ENCODE results near the gene GFER.
A peak's percentile ranks its signal among the peaks of the same experiment; 100 is the strongest.

The GFER gene

DNA sequence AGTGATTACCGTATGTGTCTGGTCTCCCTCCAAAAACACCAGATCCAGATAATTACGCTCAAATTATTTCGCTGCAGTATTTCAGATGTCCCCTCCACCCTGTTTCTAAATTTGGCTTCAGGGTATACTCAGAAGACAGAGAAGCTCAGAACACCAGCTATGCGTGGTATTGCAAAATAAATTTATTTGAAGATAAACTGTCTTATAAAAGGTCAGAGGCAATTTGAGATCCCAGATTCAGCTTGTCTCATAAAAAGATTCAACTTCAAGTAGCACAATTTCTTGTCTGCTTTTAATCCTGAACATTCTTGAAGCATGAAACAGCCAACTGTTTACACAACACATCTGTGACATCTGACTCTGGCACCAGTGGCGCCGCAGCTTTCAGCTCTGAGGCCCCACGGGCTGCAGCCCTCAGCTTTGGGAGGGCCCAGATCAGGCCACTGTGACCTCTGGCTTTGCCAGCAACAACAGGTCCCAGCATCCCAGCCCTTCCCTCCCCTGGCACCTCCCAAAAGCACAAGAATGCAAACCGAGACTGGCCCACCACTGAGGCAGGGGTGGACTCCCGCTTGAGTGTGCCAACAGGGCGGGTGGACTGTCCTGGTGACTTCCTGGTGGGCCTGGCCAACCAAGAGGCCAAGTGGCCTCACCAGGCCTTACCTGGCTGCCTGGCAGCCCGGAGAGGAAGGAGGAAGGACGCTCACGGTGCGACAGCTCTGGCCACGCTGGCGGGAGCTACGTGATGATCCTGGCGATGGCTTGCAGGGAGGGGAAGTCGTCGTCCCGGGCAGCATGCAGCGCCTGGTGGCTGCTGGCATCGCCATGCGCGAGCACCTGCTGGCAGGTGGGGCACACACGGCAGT, 13.7 kb downstream of the GFER start:
- DNase-seq, result no peak
- TF ChIP-seq POLR2A (IDR thresholded peaks at IDR 0.05; ENCODE audit: low read length) (no peak), GATA1 (IDR thresholded peaks at IDR 0.05; ENCODE audit: low read depth, low read length) (no peak)

DNA sequence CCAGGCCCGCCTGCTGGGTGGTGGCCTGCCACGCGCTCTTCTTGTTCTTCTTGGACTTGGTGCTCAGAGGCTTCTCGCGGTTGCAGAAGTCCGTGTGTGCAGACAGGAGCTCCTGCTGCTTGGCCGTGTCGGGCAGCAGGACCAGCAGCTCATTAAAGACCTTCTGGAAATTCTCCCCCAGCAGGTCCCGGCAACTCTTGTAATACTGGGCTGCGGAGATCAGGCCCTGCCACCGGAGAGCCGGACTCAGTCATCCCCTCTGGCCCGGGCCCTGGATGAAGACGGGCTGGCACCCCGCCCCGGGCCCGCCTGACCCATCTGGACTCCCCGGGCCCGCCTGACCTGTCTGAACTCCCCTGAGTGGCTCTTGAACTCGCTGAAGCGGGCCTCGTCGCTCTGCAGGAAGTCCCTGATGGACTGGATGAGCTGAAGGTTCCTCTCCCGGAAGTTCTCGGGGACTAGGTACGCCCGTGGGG, 14.4 kb downstream of the GFER start:
- no peak for DNase-seq
- TF ChIP-seq GATA1 (IDR thresholded peaks at IDR 0.05; ENCODE audit: low read depth, low read length) (no peak), POLR2A (IDR thresholded peaks at IDR 0.05; ENCODE audit: low read length) (no peak)

DNA sequence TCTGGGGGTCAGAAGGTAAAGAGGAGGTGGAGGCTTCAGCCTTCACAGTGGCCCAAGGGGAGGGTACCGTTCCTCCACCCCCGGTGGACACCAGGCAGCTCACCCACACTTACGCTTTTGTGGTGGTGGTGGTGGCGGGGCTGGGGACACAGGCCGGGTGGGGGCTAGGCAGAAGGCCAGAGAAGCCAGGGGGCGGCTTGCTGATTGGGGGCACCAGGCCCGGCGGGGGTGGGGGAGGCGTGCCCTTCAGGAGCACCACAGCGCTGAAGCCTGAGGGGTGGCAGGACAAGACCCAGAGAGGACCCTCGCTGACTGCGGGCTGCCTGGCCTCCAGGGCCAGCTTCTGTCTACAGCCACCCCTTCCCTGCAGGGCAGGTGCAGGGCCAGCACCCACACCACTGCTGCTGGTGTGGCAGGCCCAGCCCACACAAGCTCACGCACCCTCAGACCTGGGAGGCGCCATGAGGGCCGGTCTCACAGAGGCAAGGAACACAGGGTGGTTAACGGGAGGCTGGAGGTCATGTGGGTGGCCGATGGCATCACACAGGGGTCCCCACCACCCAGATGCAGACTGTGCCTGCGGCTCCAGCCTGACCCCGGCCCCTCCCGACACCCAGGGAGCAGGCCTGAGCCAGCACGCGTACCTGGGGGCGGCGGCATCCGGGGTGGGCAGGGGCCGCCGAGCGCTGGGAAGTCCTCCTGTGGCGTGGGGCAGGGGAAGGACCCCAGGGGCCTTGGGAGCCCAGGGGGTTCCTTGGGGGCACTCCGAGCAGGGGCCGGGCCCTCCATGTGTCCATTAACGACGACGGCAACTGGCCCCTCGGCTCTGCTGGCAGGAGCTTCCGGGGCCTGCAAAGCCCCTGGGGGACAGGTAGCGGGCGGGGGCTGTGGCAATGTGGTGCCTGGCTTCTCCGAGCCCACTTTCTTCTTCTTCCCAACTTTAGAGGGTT, 15.1 kb downstream of the GFER start:
- no peak for DNase-seq
- TF ChIP-seq POLR2A (IDR thresholded peaks at IDR 0.05; ENCODE audit: low read length), result no peak
- no peak for TF ChIP-seq GATA1 (IDR thresholded peaks at IDR 0.05; ENCODE audit: low read depth, low read length)

DNA sequence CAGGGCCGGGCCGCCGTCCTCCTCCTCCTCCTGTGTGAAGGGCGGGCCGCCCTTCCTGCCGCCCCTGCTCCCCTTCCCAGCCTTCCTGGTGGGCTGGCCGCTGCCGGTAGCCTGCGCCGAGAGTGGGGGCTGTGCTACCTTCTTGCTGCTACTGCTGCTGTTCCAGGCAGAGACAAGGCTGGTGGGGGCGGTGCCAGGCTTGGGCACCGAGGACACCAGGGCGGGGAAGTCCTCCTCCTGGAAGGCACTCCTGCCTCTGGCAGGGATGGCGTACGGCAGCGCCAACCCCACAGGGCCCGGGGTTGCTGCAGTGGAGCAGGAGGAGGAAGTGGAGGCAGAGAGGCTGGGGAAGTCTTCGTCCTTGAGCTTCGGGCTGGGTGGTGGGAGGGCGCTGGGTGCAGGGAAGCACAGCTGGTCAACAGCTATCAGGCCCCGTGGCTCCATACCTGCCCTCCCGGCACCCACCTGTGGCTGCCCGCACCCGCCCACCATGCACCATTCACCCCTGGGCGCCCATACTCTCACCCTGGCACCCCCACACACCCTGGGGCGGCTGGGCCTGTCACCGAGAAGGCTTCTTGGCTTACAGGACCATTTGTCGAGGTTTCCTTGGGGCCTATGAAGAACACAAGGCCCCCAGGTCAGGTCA, 16.0 kb downstream of the GFER start:
- no peak for TF ChIP-seq POLR2A (IDR thresholded peaks at IDR 0.05; ENCODE audit: low read length)
- TF ChIP-seq GATA1 (IDR thresholded peaks at IDR 0.05; ENCODE audit: low read depth, low read length), result no peak
- DNase-seq, result no peak

DNA sequence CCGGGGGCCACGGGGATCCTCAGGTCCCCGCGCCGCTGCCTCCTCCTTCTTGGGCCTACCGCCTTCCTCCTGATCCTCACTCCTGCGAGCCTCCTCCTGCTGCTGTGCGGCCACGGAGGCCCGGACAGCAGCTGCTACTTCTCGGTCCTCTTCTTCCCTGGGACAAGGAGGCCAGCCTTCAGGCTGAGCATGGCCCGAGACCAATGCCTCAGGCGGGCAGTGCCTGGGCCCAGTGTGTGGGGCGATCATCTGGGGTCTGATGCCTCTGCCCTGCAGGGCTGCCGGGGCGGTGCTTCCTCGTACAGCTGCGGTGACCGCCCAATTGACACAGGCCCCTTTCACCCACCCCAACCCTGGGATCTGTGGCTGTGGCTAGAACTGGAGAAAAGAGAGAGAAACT, 17.0 kb downstream of the GFER start:
- no peak for DNase-seq
- TF ChIP-seq POLR2A (IDR thresholded peaks at IDR 0.05; ENCODE audit: low read length), result no peak
- TF ChIP-seq GATA1 (IDR thresholded peaks at IDR 0.05; ENCODE audit: low read depth, low read length), result no peak

DNA sequence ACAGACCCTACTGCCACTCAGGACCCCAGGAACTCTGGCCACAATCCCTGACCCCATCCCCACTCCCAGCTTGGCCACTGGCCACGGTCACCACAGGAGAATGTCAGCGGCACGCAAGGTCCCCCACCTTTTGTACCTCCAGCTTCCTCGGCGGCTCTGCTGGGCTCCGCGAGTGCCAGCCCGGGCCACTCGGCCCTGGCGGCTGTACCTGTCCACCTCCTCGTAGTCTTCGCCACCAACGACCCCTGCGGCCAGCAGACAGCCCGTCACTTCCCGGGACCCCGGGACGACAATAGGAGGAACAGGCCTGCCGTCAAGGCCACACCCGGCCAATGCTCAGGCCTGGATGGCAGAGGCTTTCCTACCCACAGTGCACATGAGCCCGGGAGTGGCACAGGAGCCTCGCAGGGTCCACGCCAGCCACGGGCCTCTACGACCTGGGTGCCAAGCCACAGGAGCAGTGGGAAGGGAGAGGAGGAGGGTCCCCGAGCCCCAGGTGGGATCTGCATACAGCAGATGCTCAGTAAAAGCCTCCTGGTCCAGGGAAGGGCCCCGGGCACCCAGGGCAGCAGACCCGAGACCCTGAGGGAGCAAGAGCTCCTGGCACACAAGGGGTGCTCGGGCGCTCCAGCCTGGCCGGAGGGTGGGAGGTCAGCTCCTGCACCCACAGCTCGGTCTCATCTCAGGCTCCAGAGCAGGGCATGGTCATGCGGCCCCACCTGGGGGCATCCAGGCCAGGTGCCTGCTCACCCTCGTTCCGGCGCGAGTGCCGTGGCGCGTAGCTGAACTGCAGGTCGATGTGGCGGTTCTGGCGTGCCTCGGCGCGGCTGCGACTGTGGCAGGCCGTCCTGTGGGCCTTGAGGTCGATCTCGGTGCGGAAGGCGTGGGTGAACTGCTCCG, 17.7 kb downstream of the GFER start:
- no peak for DNase-seq
- TF ChIP-seq POLR2A (IDR thresholded peaks at IDR 0.05; ENCODE audit: low read length) (no peak), GATA1 (IDR thresholded peaks at IDR 0.05; ENCODE audit: low read depth, low read length) (no peak)

DNA sequence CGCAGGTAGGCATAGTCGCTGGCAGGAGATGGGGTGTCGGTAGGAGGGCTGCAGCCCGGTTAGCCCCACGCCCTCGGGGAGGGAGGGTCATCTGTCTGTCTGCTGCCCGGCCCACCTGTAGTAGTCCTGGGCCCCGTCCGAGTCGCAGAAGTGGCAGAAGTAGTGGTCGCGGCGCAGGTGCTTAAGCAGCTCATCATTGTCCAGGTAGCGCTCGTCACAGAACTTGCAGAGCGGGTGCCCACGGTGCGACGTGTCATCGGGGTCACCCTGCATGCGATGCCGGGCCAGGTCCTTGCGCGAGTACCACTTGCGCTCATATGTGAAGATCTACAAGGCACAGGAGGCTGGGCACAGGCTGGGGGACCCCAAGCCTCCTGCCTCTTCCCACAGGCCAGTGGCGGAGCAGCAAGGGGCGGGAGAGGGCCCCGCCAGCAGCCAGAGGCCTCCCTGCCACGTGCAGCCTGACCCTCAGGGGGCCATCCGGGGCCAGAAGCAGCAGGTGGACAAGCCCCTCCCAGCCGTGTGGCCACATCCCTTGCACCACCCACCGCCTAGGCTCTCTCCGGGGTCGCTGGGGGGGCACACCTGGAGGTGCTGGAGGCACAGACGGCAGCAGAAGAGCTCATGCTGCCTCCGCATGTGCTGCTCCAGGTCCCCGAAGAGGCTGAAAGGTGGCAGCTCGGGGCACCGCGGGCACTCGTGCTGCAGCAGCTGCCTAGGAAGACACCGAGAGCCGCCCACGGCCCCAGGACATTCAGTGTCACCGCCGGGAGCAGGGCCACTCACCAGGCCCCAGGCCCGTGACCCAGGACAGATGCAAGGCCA, 18.6 kb downstream of the GFER start:
- no peak for TF ChIP-seq GATA1 (IDR thresholded peaks at IDR 0.05; ENCODE audit: low read depth, low read length)
- TF ChIP-seq POLR2A (IDR thresholded peaks at IDR 0.05; ENCODE audit: low read length), result no peak
- no peak for DNase-seq

DNA sequence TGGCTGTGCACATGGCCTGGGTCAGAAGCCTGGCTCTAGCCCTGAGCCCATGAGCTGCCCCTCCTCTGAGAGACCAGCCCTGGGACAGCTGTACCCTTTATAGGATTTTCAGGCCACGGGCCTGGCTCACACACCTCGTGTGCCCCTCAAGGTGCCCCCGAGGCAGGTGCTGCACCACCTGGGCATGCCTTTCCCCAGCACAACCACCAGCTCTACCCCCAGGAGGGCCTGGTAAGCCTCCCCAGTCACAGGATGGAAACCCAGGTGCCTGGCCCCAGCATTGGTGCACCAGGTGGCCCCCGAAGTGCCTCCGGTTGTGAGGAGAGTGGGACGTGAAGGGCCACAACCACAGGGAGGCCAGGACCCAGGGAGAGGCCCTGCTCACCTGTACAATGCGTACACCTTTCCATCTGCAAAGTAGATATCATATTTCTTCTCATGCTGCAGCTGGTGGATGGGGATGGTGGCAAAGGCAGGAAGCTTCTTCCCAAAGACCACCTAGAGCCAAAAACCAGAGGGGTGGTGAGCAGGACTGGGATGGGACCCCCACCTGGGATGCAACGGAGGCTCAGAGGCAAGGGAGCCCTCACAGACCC, 19.3 kb downstream of the GFER start:
- TF ChIP-seq POLR2A (IDR thresholded peaks at IDR 0.05; ENCODE audit: low read length) (no peak), GATA1 (IDR thresholded peaks at IDR 0.05; ENCODE audit: low read depth, low read length) (no peak)
- no peak for DNase-seq

DNA sequence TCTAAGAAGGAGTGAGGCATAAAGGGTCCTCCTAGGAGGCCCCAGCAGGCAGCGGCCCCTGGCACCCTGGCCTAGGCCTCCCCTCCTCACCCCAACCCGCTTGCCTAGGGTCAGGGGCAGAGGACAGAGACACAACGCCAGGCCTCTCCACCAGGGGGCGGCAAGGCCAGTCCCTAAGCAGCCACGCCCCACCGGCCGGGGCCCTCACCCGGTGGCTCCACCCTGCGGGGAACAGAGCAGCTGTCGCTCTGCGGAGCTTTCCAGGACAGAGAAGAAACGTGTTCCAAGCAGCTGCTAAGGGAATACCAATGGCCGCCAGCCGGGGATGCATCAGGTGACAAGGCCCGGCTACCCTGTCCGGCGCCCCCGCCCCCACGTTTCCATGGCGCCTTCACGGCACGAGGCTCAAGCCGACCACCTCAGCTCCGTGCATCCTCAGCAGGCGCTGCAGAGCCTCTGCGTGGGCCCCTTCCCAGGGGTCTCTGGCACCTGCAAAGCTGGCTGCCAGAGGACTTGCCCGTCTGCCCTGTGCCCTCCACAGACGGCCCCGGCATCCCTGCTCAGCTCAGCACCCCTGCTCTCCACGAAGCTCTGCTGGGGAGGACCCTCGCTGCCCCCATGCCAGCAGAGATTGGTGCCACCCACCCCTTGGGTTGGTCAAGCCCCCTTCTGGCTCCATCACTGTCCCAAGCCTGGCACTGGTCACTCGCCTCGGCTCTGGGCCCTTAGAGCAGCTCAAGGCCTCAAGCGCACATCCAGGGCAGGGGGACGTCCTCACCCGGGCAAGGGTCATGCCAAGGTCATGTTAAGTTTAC, 20.0 kb downstream of the GFER start:
- DNase-seq, result peak; percentile 90 to 94
- TF ChIP-seq POLR2A (IDR thresholded peaks at IDR 0.05; ENCODE audit: low read length), result no peak
- no peak for TF ChIP-seq GATA1 (IDR thresholded peaks at IDR 0.05; ENCODE audit: low read depth, low read length)

DNA sequence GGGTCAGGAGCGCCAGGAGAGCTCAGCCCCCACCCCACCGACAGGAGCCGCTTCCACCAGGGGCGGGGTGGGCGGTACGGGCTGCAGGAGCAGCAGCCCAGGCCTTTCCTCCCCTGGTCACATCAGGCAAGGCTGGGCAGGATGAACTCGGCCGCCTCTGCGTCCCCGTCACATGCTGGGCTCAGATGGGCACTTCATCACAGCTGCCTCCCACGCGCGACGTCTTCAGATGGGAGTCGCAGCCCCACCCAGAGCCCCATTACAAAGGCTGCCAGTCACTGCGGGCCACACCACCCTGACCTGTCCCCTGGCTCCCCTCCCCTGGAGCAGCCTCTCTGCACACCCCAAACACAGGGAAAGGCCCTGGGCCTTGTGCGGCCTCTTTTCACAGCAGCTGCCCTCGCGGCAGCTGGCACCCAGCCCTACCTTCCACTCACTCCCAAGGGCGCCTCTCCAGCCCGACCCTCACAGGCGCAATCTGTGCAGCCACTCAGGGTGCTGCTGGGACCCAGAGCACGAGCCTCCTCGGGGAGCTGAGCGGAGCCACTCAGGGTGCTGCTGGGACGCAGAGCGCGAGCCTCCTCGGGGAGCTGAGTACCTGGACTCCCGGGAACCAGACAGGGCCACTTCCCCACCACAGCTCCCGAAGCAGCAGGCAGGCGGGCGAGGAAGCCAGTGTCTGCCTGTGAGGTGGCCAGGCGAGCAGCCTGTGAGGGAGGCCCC, 21.0 kb downstream of the GFER start:
- no peak for TF ChIP-seq GATA1 (IDR thresholded peaks at IDR 0.05; ENCODE audit: low read depth, low read length)
- TF ChIP-seq POLR2A (IDR thresholded peaks at IDR 0.05; ENCODE audit: low read length), result no peak
- no peak for DNase-seq
